Measurements from ENCODE around the gene PRR33.

PRR33 gene

GRCh38 chr11:1870721-1871466, 20.8 kb downstream of the PRR33 start:
- DNase-seq (ENCODE audit: low read depth): no peak
- H3K4me3 ChIP-seq (ENCODE audit: low read depth, low read length): no peak overlapping the region
- no peak for TF ChIP-seq CTCF (IDR thresholded peaks at IDR 0.05; ENCODE audit: insufficient read depth, low read depth, low read length, missing control alignments)

GRCh38 chr11:1870326-1870696, 21.4 kb downstream of the PRR33 start:
- TF ChIP-seq CTCF (IDR thresholded peaks at IDR 0.05; ENCODE audit: insufficient read depth, low read depth, low read length, missing control alignments): no peak
- no peak overlapping the region for H3K4me3 ChIP-seq (ENCODE audit: low read depth, low read length)
- no peak for DNase-seq (ENCODE audit: low read depth)

- no peak for TF ChIP-seq CTCF (IDR thresholded peaks at IDR 0.05; ENCODE audit: insufficient read depth, low read depth, low read length, missing control alignments)
- H3K4me3 ChIP-seq (ENCODE audit: low read depth, low read length): no peak overlapping the region
- DNase-seq (ENCODE audit: low read depth): no peak
These were observed 22.0 kb downstream of the PRR33 start for GRCh38 chr11:1869427-1870325.

GRCh38 chr11:1868636-1869291, 22.9 kb downstream of the PRR33 start:
- H3K4me3 ChIP-seq (ENCODE audit: low read depth, low read length): no peak overlapping the region
- no peak for DNase-seq (ENCODE audit: low read depth)
- no peak for TF ChIP-seq CTCF (IDR thresholded peaks at IDR 0.05; ENCODE audit: insufficient read depth, low read depth, low read length, missing control alignments)

- no peak overlapping the region for H3K4me3 ChIP-seq (ENCODE audit: low read depth, low read length)
- DNase-seq (ENCODE audit: low read depth): no peak
- TF ChIP-seq CTCF (IDR thresholded peaks at IDR 0.05; ENCODE audit: insufficient read depth, low read depth, low read length, missing control alignments): no peak
These were observed 23.5 kb downstream of the PRR33 start for GRCh38 chr11:1868056-1868635.

GRCh38 chr11:1867381-1867780, 24.3 kb downstream of the PRR33 start:
- H3K4me3 ChIP-seq (ENCODE audit: low read depth, low read length): no peak overlapping the region
- no peak for DNase-seq (ENCODE audit: low read depth)
- TF ChIP-seq CTCF (IDR thresholded peaks at IDR 0.05; ENCODE audit: insufficient read depth, low read depth, low read length, missing control alignments): no peak
